ENCODE data around the gene STRIP1. TPM values are rescaled to one million over a fixed set of nuclear protein-coding genes. Genes with fewer than 3 reads are reported as not detected.
"Not testable (repeated sequence)": the region's sequence is repeated elsewhere in the genome, so short reads cannot be mapped to it uniquely, and the experiment has no call there.

Gene STRIP1
- total RNA-seq, 1 experiment from 2014 or later = 22.5 TPM

DNA sequence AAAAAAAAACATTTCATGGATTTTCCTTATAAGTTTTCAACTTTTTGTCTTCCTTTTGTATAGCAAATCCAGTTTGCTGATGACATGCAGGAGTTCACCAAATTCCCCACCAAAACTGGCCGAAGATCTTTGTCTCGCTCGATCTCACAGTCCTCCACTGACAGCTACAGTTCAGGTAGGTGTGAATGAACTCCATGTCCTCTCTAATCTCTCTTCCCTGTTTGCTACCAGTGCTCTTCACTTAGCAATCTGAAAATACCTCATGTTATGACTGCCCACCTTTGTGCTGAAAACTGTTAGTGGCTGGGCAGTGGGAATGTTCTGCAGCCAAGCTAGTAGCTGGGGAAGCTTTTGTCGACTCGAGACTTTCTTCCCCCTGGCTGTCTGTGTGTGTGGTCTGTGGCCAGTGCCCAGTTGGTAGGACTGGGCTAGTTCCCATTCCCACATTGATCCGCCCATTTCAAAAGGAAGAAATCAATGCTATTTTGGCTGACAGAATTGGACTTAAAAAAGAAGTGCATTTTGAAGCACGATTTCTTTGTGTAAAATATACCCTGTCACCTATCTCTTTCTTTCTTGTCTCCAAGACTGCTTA lies 25.4 kb upstream of the STRIP1 start:
- no peak for DNase-seq (ENCODE audit: extremely low read depth, low read depth)

DNA sequence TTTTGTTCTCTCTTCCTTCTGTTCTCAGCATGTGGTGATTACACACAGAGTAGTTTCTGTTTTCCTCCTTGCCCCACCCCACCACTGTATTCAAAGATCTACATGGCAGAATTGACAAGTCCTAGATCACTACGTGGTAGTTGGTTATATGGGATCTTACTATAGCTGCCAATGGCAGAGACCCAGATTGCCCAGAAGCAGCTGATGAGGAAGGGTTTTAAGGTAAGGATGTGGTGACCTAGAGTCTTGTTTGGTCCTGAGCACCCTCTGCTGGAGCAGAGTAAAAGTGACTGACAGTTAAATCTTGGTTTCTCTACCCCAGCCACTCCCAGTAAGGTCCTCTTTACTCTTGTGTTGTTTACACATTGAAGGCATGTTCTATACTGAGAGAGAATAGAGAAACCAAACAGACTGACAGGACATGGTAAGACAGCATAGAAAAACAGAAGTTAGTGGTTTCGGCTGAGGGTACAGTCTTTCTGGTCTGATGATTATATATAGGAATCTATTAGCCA lies 22.8 kb upstream of the STRIP1 start:
- DNase-seq (ENCODE audit: extremely low read depth, low read depth) = peak; percentile 33

DNA sequence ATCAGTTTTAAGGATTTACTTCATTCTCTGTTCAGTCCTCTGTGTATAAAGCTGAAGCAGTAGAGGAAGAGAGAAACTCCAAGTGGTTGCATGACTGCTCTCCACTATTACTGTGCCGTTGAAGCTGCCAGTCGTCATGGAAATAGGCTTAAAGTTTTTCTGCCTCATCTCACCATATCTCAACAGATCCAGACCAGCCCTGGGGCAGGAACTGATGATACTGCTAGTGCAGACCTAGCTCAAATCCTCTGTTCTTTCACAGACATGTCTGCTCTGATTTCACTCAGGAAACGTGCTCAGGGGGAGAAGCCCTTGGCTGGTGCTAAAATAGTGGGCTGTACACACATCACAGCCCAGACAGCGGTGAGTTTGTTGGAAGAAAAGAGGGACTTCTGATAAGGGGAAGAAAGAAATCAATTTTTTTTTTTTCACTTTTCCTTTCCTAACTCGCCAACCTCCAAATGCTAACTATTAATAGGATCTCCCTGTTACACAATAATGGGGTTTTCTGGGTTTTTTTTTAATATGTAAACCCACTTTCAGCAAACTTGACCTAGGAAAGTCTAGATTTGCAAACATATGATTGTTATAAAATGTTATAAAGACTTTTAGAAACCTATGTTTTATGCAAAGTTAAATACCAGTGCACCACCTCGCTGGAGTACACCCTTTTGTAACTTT lies 22.2 kb upstream of the STRIP1 start:
- no peak for DNase-seq (ENCODE audit: extremely low read depth, low read depth)

DNA sequence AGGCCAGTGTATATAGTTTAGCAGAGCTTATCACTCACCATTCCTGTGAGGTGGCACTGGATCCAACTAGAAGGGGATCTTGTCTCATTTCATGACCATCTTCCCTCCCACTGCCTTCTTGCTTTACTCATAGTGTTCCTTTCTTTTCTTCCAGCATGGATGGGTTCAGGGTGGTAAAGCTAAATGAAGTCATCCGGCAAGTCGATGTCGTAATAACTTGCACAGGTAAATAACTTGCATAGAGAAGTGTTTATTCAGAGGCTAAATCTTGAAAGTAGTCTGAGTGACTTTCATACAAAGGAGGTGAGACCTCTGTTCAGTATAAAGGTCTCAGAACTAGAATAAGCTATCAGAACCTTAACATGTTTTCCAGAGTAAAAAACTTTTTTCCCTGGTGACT lies 16.6 kb upstream of the STRIP1 start:
- no peak for DNase-seq (ENCODE audit: extremely low read depth, low read depth)

DNA sequence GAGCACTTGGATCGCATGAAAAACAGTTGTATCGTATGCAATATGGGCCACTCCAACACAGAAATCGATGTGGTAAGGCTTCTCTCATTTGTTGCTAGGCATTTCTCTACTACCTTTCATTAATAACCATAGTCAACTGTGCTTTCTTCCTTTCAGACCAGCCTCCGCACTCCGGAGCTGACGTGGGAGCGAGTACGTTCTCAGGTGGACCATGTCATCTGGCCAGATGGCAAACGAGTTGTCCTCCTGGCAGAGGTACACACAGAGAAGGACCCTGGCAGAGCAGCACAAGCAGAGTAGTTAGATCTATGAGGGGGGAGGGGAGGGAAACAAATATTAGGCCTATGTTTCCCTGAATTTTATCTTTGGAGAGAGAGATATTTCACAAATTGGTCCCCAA lies 16.0 kb upstream of the STRIP1 start:
- DNase-seq (ENCODE audit: extremely low read depth, low read depth) = no peak

DNA sequence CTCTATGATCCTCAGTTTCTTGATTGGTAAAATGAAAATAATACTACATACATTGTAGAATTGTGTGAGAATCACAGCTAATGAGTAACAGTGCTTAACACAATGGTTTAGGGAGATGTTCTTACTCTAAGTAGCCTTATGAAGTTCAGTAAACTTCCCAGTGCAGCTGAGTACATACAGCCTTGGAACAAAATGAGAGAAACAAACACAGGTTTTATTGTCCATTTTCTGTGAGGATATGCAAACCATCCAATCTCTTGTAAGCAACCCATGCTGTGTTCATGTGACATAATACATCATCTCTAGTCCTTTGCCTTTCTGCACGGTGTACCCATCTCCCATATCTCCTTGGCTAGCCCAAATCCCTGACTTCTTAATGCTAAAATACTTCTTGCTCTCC lies 14.7 kb upstream of the STRIP1 start:
- no peak for DNase-seq (ENCODE audit: extremely low read depth, low read depth)

DNA sequence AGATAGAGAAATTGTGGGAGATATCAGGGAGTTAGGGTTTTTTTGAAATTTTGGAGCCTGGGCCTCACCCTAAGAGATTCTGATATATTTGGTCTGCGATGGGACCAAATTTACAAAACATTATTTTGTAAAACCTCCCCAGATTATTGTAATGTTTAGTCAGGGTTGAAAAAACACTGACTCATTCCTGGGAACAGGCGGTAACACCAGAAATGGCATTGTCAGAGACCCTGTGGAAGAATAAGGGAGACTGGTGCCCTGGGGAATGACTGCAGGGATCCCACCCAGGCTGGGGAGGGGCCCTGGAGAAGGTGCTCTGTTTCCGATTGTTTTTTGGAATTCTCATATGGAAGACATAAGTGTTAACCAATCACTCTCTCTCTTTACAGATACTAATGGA lies 13.1 kb upstream of the STRIP1 start:
- DNase-seq (ENCODE audit: extremely low read depth, low read depth) = no peak

DNA sequence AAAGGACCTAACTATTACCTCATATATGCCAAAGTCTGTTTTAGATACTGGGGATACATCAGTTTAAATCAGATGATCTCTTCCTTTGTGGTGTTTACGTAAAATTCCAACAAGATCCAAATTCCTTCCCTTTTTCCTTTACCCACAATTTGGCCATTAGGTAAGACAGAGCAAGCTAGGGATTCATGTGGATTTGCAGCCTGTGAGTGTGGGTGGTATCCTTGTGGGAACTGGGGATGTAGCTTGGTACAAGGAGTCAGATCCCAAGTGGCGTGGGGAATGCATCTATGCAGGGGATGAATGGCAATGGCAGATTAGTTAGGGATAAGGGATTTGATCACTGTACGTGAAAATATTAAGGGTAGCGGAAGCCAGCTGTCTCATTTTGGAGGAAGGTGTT lies 9.8 kb upstream of the STRIP1 start:
- no peak for DNase-seq (ENCODE audit: extremely low read depth, low read depth)

DNA sequence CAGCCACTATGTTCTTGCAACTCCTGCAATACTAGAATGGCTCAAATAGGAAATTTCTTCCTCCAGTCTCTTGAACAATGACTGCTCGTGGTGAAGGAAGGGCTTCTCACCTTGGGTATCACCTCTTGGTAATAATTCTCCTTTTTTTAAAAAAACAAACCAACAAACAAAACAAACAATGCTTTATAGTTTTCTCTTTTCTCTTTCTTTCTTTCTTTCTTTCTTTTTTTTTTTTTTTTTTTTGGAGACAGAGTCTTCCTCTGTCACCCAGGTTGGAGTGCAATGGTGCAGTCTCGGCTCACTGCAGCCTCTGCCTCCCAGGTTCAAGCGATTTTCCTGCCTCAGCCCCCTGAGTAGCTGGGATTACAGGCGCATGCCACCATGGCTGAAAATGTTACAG lies 3.7 kb upstream of the STRIP1 start:
- not testable (repeated sequence) for DNase-seq (ENCODE audit: extremely low read depth, low read depth)

DNA sequence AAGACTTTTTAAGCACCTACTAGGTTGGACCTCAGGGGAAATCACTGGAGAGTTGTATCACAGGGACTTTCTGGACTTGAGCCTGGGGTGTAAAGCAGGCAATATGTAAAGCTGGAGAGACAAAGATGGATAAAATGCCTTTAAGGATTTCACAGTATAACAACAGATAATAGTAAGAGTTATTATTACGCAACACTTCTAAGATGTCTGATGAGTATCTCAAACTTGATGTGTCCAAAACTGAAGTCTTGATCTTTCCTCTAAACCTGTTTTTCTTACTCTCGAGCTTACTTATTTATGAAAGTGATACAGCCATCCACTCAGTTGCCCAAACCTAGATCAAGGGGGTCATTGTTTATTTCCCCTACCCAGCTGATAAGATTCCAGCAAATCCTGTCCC lies 2.1 kb upstream of the STRIP1 start:
- no peak for DNase-seq (ENCODE audit: extremely low read depth, low read depth)

DNA sequence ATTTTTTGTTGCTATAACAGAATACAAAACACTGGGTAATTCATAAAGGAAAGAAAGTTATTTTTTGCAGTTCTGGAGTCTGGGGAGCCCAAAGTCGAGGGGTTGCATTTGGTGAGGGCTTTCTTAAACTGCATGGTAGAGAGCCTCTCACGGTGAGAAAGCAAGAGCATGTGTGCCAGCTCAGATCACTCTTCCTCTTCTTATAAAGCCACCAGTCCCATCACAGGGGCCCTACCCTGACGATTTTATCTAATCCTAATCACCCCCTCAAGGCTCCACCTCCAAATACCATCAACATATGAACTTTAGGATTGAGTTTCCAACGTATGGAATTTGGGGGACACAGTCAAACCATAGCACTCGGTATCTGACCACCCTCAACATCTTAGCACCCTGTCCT lies 1.0 kb upstream of the STRIP1 start:
- DNase-seq (ENCODE audit: extremely low read depth, low read depth) = no peak

DNA sequence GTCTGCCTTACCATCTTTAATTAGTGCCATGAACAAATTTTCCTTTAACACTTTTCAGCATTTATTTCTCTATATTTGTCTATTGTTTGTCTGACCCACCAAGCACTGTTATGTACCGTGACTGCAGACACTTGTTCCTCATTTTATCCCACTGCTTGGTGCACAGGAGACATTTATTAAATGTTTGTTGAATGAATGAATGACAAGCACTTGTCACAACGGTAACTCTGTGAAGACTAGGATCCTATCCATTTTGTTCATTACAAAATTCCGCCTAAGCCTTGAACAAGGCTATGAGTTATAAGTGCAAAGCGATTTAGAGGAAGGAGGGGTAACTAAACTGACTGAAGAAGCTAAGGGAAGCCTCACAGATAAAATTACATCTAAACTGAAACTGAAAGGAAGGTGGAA lies 379 bp upstream of the STRIP1 start:
- DNase-seq (ENCODE audit: extremely low read depth, low read depth) = no peak

DNA sequence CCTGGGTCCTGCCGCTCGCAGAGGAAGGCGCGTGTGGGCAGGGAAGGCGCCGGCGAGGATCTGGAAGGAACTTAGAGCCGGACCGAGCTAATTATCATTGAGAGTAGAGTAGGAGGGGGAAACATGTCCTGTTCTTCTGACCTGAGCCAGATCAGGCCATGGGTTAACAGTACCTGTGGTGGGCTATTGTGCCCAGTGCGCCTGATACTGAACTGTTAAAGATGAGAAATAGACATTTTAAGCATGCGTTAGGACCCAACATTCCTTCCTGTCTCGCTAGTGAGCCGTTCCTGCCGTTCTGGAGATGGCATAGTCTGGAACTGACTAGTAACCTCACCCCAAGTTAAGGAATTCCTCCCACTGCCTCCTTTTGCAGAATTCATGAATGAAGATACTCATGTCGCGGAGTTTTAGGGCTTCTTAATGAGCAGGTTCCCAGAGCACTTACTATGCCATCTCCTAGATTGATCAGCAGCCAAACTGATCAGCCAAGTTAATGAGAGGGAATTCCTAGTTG lies 870 bp downstream of the STRIP1 start:
- no peak for DNase-seq (ENCODE audit: extremely low read depth, low read depth)

DNA sequence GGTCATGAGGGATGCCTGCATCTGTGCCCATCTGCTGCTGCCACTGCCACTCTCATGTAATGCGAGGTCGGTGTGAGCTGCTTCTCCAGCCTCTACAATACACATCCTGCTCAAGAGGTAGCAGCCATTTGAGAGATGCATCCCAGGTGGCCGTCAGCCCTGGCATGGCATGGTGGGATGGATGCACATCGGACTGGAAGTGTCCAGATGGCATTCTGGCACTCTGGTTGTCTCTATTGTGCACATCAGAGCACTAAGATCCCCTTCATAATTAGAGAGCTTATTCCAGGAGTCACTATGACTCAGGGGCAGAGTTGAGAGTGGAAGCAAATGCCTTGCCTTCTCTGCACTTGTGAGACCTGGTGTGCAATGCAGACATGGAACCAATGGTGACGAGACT lies 3.8 kb downstream of the STRIP1 start:
- DNase-seq (ENCODE audit: extremely low read depth, low read depth) = no peak

DNA sequence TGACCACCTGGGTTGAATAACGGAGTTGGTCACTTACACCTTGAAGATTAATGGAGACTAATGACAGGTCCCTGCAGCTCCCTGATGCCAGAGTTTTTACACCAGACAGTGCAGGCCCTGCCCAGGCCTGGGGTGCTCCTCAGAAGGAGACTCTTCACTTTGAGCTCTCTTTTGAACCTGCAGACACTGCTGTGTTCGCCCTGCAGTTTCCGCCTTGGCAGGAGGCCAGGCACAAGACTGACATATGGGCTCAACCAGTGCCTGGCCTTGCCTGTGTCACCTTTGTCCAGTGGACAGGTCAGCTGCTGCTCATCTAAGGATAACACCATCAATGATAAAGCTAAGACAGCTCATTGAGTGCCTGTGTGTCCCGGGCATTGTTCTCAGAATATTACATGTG lies 5.2 kb downstream of the STRIP1 start:
- DNase-seq (ENCODE audit: extremely low read depth, low read depth) = no peak

DNA sequence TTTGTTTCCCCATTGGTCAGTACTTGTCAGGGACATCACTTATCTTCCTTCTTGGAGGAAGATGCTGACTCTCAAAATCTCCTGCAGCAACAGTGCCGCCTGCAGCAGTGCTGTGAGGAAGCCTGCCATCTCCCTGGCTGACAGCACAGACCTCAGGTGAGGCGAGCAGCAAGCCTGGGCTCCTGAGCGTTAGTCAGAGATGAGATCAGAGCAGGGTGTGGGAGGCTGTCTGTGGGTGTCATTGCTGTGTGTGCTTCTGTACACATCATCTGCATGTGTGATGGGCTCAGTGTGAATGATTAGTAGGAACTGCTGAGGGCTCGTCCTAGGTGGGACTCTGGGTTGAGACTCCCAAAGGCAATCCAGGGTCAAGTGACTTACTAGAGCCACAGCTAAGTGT lies 6.1 kb downstream of the STRIP1 start:
- no peak for DNase-seq (ENCODE audit: extremely low read depth, low read depth)

DNA sequence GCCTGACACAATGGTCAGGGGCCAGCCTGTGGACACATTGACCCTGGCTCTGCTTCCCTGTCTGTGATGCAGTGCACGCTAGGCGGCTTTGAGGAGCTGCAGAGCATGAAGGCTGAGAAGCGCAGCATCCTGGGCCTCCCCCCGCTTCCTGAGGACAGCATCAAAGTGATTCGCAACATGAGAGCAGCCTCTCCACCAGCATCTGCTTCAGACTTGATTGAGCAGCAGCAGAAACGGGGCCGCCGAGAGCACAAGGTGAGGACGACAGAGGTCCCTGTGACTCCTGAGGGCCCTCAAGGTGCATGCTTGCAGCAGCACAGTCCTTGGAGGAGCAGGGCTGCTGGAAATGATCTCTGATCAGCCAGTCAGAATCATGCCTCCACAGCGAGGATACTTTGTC lies 8.6 kb downstream of the STRIP1 start:
- DNase-seq (ENCODE audit: extremely low read depth, low read depth) = no peak

DNA sequence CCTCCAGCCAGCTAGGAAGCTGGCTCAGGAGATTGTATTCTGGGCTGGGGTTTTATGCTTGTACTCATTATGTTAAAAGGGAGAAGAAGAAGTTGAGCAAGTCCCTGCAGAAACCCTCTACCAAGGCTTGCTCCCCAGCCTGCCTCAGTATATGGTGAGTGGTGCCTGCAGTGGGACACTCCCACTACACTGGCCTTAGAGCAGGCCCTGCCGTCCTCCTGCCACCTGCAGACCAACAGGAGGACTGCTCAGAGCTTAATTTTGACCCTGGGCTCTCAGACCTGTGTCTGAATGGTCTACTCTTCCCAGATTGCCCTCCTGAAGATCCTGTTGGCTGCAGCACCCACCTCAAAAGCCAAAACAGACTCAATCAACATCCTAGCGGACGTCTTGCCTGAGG lies 13.0 kb downstream of the STRIP1 start:
- DNase-seq (ENCODE audit: extremely low read depth, low read depth) = no peak

DNA sequence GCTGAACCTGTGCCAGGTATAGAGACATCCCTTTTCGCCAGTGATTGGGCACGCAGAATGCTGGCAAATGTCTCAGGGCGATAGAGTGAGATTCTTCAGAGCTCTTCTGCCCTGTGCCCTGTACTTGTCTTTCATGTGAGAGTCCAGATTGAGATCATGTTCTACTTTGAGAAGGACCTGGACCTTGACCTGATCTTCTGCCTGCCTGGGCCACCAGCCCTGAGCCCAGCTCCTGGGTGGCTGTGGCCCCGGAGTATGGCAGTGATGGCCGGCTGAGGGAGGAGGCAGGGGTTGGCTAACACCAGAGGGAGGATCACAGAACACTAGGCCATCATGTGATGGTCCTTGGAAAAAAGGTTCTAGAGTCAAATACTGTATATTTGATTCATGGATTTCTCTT lies 13.8 kb downstream of the STRIP1 start:
- no peak for DNase-seq (ENCODE audit: extremely low read depth, low read depth)

DNA sequence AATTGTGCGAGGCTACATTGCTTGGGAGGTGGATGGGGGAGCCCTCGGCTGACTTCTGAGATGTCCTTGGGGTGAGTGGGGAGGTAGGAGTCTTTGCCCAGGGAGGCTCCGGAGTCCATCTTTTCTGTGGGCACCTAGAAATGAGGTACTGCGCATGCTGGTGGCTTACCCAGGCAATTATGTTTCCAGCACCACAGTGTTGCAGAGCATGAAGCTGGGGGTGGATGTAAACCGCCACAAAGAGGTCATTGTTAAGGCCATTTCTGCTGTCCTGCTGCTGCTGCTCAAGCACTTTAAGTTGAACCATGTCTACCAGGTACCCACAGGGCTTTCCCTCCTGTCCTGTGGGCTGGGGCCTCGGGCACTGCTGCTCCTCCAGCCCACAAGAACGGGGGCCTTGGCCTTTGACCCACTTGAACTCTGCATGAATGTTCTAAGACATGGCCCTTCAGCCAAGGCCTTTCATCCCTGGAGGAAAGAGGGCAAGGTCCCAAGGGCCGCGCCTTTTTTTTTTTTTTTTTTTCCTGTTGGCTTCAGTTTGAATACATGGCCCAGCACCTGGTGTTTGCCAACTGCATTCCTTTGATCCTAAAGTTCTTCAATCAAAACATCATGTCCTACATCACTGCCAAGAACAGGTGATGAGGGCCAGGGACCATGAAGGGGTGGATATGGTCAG lies 14.6 kb downstream of the STRIP1 start:
- DNase-seq (ENCODE audit: extremely low read depth, low read depth) = no peak

DNA sequence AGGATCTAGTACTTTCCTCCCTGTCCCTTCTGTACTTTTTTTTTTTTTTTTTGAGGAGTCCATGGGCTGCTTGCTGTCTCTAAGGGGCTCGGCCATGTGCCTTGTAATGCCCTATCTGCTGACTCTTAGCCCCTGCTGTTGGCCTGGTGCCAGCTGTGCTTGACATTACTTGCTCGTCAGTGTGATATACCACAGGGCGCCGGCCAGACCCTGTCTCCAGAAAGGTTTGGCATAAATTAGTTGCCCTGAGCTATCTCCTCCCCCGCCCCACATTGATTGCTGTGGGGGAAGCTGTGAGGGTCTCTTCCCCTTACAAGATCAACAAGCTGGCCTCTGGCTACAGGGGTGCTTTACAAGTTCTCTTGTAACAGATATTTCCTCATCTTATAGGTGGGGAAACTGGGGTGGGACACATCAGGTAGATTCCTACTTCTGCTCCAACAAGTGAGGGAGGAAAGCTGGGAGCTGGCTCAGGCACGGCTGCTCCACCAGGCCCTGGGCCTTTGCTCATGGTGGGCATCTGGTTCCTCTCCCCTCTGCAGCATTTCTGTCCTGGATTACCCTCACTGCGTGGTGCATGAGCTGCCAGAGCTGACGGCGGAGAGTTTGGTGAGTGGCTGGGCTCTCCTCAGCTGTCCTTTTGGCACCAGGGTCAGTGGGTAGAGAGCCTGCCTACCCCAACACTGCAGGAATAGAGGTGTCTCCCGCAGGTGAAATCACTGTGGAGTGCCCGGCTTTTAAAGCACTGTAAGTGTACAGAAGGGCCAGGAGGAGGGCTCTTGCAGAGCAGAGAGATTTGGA lies 15.6 kb downstream of the STRIP1 start:
- DNase-seq (ENCODE audit: extremely low read depth, low read depth) = no peak

Data from NCI-H460 (cell line).